ENCODE results near the gene TRPV4.
A peak's percentile ranks its signal among the peaks of the same experiment; 100 is the strongest.
"Not testable (repeated sequence)": the region's sequence is repeated elsewhere in the genome, so short reads cannot be mapped to it uniquely, and the experiment has no call there.

The TRPV4 gene

GRCh38 chr12:109860977-109861376 is 27.8 kb upstream of the TRPV4 start:
- DNase-seq (ENCODE audit: low read depth in 2 of 2) = no peak

GRCh38 chr12:109858764-109859163 is 25.6 kb upstream of the TRPV4 start:
- no peak for DNase-seq (ENCODE audit: low read depth in 2 of 2)

- no peak for DNase-seq (ENCODE audit: low read depth in 2 of 2)
Observed at GRCh38 chr12:109857715-109858114, 24.5 kb upstream of the TRPV4 start.

- DNase-seq (ENCODE audit: low read depth in 2 of 2) = no peak
Observed at GRCh38 chr12:109855377-109855776, 22.2 kb upstream of the TRPV4 start.

- DNase-seq (ENCODE audit: low read depth in 2 of 2) = not testable (repeated sequence)
Observed at GRCh38 chr12:109850518-109850917, 17.3 kb upstream of the TRPV4 start.

GRCh38 chr12:109847142-109847735 is 14.0 kb upstream of the TRPV4 start:
- no peak for DNase-seq (ENCODE audit: low read depth in 2 of 2)

GRCh38 chr12:109845824-109846205 is 12.6 kb upstream of the TRPV4 start:
- no peak for DNase-seq (ENCODE audit: low read depth in 2 of 2)

- DNase-seq (ENCODE audit: low read depth in 2 of 2) = peak; percentile 35 to 43
Observed at GRCh38 chr12:109844983-109845823, 12.0 kb upstream of the TRPV4 start.

GRCh38 chr12:109844091-109844490 is 10.9 kb upstream of the TRPV4 start:
- DNase-seq (ENCODE audit: low read depth in 2 of 2) = no peak

GRCh38 chr12:109842021-109842420 is 8.8 kb upstream of the TRPV4 start:
- DNase-seq (ENCODE audit: low read depth in 2 of 2) = no peak

- DNase-seq (ENCODE audit: low read depth in 2 of 2) = no peak
Observed at GRCh38 chr12:109841356-109841755, 8.2 kb upstream of the TRPV4 start.

- no peak for DNase-seq (ENCODE audit: low read depth in 2 of 2)
Observed at GRCh38 chr12:109840305-109841074, 7.3 kb upstream of the TRPV4 start.

- DNase-seq (ENCODE audit: low read depth in 2 of 2) = no peak
Observed at GRCh38 chr12:109839444-109839843, 6.2 kb upstream of the TRPV4 start.

- DNase-seq (ENCODE audit: low read depth in 2 of 2) = no peak
Observed at GRCh38 chr12:109836916-109837315, 3.7 kb upstream of the TRPV4 start.

GRCh38 chr12:109835827-109836226 is 2.6 kb upstream of the TRPV4 start:
- DNase-seq (ENCODE audit: low read depth in 2 of 2) = no peak

- no peak for DNase-seq (ENCODE audit: low read depth in 2 of 2)
Observed at GRCh38 chr12:109832541-109833306, 474 bp downstream of the TRPV4 start.

- no peak for DNase-seq (ENCODE audit: low read depth in 2 of 2)
Observed at GRCh38 chr12:109831929-109832328, 1.3 kb downstream of the TRPV4 start.

GRCh38 chr12:109831365-109831764 is 1.8 kb downstream of the TRPV4 start:
- no peak for DNase-seq (ENCODE audit: low read depth in 2 of 2)

GRCh38 chr12:109830718-109831117 is 2.5 kb downstream of the TRPV4 start:
- no peak for DNase-seq (ENCODE audit: low read depth in 2 of 2)

- DNase-seq (ENCODE audit: low read depth in 2 of 2) = no peak
Observed at GRCh38 chr12:109830267-109830666, 2.9 kb downstream of the TRPV4 start.

GRCh38 chr12:109829667-109830066 is 3.5 kb downstream of the TRPV4 start:
- DNase-seq (ENCODE audit: low read depth in 2 of 2) = no peak

All from fibroblast of skin of left biceps (primary cell).